HG03280 (cell line): ENCODE measurements around the gene BBX.
A peak's percentile ranks its signal among the peaks of the same experiment; 100 is the strongest.

ENCODE experiments used
- ATAC-seq: cut with Tn5 transposase; IDR thresholded peaks from one replicate; pipeline ENCODE4 v1.9.1; 2021; ENCODE audit warnings: mild to moderate bottlenecking, moderate library complexity; ENCODE audit not compliant: unreplicated experiment

BBX gene

GRCh38 chr3:107643038-107643883, 120.5 kb downstream of the BBX start:
- peak; percentile 84 for ATAC-seq

DNA sequence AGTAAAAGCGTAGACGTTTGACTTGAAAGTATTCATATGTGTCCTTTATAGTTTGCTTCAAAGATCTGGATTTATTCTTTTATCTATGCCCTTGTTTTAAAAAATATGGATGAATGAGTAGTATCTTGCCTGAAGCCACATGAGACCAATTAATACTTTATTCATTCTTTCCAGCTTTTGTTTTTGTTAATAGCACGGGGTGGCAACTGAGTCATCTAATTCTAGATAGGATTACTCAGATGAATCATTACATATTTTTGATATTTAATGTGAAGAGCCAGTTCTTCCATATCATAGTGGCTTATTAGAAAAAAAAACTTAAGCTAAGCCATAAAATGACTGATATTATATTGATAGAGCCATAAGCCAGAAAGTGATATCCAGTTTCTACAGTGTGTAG, 121.9 kb downstream of the BBX start:
- ATAC-seq = no peak

DNA sequence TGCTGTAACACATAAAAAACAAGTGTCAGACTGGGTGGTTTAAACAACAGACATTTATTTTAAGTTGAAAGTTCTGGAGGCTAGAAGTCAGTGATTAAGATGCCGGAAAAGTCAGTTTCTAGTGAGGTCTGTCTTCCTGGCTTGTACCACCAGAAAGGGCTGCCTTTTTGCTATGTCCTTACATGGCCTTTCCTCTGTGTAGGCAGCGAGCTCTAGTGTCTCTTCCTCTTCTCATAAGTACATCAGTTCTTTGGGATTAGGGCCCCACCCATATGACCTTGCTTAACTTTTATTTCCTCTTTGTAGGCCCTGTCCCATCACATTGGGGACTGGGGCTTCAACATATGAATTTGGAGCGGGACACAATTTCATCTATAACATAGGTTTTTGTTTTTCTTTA, 128.0 kb downstream of the BBX start:
- ATAC-seq = no peak

DNA sequence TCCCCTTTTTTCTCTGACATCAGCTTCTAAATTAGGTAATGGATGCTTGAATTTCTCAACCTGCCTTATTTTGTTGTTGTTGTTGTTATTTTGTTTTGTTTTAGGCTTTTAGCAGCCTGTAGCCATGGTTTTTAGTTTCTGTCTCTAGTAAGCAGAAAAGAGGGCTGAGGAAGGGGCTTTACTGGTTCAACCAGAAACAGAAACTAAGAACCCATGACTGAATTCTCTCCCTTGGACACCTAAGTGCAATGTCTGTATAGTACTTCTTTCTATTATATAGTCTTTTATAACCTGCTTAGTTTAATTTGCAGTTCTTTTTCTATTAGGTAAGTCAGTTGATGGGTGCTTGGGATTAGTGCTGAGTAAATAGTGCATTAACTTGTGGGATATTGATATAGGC, 129.0 kb downstream of the BBX start:
- peak; percentile 79 for ATAC-seq

GRCh38 chr3:107654218-107654617, 131.5 kb downstream of the BBX start:
- no peak for ATAC-seq

- ATAC-seq = no peak
Observed at GRCh38 chr3:107657971-107658370, 135.2 kb downstream of the BBX start.

GRCh38 chr3:107660306-107660976, 137.7 kb downstream of the BBX start:
- no peak for ATAC-seq

DNA sequence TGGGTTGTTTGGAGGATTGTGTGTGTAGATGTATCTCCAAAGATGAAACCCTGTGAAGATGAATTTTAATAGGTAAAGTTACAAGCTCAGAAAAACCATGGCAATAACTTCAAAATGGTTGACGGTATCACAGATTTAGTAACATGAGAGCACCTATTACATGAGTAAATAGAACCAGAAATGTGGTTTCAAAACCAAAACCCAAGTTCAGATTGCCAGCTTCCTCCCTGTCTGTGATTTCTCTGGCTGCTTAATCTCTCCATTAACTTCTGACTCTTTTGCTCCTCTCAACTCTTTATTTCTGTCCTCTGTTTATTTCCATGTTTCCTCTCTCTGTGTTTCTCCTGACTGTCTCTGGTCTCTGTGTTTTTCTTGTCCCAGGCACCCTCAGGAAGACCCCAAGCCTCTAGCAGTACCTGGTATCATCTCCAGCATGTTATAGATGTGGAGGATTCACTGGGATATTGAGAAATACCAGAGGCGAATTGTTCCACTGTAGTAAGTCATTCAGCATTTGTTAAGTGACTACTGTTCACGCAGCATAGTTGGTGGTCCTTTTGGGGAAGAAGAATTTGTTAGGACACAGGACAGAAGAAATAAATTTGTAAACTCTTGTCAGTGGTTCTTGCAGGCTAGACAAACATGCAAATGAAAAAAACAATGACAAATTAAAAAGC, 138.8 kb downstream of the BBX start:
- ATAC-seq = peak; percentile 62

- ATAC-seq = no peak
Observed at GRCh38 chr3:107662124-107662507, 139.4 kb downstream of the BBX start.

GRCh38 chr3:107662586-107662985, 139.8 kb downstream of the BBX start:
- ATAC-seq = no peak

- no peak for ATAC-seq
Observed at GRCh38 chr3:107663266-107663665, 140.5 kb downstream of the BBX start.

GRCh38 chr3:107664614-107665013, 141.9 kb downstream of the BBX start:
- no peak for ATAC-seq

- no peak for ATAC-seq
Observed at GRCh38 chr3:107665351-107665750, 142.6 kb downstream of the BBX start.

GRCh38 chr3:107666853-107667252, 144.1 kb downstream of the BBX start:
- ATAC-seq = no peak

- no peak for ATAC-seq
Observed at GRCh38 chr3:107668416-107668815, 145.7 kb downstream of the BBX start.

- no peak for ATAC-seq
Observed at GRCh38 chr3:107668963-107669362, 146.2 kb downstream of the BBX start.

DNA sequence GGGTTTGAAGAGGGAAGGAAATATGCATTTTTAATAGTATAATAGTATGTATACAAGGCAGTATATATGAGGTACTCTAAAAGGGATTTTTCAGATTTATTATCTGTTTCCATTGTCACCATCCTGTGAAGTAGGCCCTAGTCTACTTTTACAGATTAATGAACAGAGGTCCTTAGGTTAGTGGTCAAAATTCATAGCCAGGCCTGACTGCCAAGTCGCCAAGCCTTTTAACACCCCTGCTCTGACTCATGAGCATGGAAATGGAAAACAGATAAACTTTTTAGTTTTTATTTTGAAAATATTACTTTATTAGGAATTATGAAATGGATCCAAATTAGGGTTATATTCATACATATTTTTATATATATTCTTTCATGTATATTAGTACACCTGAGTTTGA, 146.9 kb downstream of the BBX start:
- no peak for ATAC-seq

DNA sequence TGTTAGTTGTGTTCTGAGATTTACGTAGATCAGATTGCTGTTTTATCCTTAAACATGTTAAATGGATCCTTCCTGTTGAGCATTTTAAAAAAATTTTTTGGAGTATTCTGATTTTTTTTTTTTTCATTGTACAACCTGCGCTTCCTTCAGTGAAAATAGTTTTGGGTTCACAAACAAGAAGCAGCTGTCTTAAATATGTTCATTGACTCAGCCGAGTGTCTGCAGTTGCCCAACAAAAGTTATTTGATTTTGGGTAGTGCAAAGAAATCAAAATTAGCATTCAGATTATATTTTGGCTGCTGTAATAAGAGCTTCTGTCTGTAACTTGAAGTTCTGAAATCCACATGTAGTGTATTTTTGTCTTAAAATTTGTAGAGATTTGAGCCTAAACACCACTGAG, 148.2 kb downstream of the BBX start:
- ATAC-seq = no peak

GRCh38 chr3:107674371-107674770, 151.6 kb downstream of the BBX start:
- no peak for ATAC-seq

DNA sequence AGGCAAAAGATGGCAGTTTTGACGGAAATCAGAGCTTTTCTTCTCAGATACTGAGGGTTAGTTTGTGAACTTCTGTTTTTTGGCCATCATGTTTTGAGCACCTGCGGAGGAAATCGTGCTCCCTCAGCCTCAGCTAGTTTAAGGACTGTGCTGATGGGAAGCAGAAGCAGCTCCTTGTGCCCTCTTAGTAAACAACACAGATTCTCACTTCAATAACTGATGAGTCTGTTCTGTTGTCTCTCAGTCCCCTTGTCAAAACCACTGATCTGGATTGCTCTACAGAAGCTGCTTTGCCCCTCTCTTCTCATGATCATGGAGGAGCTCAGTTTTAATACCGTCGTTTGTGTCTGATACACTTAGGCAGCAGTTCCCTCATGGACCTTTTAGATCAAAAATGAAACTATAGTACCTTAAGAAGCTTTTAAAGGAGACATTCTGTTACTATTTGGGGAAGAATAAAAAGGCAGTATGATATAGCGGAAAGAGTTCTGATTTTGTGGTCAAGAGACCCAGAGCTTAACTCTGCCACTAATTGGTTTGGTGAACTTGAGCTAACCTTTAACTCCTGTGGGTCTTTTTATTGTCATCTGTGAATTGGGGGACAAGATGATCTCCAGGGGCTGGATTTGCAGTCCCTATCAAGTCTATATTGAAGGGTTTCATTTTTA, 152.6 kb downstream of the BBX start:
- ATAC-seq = no peak
